ENCODE data around the gene TACR2. TPM values are rescaled to one million over a fixed set of nuclear protein-coding genes. Genes with fewer than 3 reads are reported as not detected.
A peak's percentile ranks its signal among the peaks of the same experiment; 100 is the strongest.

The TACR2 gene
- total RNA-seq, 2 donors from 2014 or later, result not detected

DNA sequence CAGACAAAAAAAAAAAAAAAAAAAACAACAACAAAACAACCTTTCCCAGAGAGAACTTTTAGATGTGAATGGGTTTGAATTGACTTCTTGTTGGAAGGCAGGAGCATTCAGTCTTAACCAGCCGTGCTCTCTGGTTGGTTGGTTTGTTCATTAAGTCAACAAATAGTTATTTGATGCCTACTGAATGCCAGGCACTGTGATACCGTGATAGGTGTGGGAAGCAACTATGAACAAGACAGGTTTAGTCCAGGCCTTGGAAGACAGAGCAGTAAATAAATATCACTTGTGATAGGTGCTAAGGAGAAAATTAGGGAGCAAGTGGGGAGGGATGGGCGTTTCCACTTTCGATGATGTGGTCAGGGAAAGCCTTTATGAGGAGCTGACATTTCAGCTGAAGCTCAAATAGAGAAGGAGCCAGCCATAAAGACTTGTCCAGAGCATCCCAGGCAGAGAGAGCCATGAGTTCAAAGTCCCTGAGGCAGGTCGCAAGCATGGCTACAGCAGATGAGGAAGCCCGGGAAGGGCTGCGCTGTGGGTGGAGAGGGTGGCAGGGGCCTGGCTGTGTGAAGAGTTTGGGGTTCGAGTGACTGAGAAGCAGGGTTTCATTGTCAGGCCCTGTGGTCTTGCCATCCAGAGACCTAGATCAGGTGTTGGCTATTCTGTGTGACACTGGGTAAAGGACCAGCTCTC is 42.5 kb upstream of the TACR2 start:
- TF ChIP-seq, protein P1, sequence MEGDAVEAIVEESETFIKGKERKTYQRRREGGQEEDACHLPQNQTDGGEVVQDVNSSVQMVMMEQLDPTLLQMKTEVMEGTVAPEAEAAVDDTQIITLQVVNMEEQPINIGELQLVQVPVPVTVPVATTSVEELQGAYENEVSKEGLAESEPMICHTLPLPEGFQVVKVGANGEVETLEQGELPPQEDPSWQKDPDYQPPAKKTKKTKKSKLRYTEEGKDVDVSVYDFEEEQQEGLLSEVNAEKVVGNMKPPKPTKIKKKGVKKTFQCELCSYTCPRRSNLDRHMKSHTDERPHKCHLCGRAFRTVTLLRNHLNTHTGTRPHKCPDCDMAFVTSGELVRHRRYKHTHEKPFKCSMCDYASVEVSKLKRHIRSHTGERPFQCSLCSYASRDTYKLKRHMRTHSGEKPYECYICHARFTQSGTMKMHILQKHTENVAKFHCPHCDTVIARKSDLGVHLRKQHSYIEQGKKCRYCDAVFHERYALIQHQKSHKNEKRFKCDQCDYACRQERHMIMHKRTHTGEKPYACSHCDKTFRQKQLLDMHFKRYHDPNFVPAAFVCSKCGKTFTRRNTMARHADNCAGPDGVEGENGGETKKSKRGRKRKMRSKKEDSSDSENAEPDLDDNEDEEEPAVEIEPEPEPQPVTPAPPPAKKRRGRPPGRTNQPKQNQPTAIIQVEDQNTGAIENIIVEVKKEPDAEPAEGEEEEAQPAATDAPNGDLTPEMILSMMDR (conservative IDR thresholded peaks at IDR 0.05), result no peak
- no peak for DNase-seq
- Mint-ChIP-seq H3K9me3 (no peaks in the 10 kb centered on the region), H3K4me1 (no peaks in the 10 kb centered on the region), H3K27me3 (ENCODE audit: insufficient read depth) (peaks cover 3% of the 10 kb centered on the region), H3K27ac (no peak overlapping the region), H3K4me3 (no peak overlapping the region), H3K36me3 (ENCODE audit: low read depth) (no peaks in the 10 kb centered on the region)
- no peaks in the 10 kb centered on the region for H3K36me3 ChIP-seq (ENCODE audit: control insufficient read depth, insufficient read depth, low read length)
- no peaks in the 10 kb centered on the region for H3K27me3 ChIP-seq (ENCODE audit: control insufficient read depth, insufficient read depth, low read length, poor library complexity, severe bottlenecking)
- H3K4me1 ChIP-seq (ENCODE audit: control insufficient read depth, insufficient read depth, low read length), result peaks cover 2% of the 10 kb centered on the region
- no peaks in the 10 kb centered on the region for H3K9me3 ChIP-seq (ENCODE audit: control insufficient read depth, low read length)
- 65 to 68% methylated on average over 7 to 8 of the region's 8 CpGs for WGBS, 2 experiments (ENCODE audit: insufficient coverage in 1 of 2, insufficient read length in 1 of 2)
- H3K27ac ChIP-seq (ENCODE audit: low read depth, low read length), result no peak overlapping the region
- H3K9ac ChIP-seq (ENCODE audit: extremely low read depth, low read length, poor library complexity, severe bottlenecking), result no peak overlapping the region
- H3K4me3 ChIP-seq (ENCODE audit: low read length), result no peak overlapping the region

DNA sequence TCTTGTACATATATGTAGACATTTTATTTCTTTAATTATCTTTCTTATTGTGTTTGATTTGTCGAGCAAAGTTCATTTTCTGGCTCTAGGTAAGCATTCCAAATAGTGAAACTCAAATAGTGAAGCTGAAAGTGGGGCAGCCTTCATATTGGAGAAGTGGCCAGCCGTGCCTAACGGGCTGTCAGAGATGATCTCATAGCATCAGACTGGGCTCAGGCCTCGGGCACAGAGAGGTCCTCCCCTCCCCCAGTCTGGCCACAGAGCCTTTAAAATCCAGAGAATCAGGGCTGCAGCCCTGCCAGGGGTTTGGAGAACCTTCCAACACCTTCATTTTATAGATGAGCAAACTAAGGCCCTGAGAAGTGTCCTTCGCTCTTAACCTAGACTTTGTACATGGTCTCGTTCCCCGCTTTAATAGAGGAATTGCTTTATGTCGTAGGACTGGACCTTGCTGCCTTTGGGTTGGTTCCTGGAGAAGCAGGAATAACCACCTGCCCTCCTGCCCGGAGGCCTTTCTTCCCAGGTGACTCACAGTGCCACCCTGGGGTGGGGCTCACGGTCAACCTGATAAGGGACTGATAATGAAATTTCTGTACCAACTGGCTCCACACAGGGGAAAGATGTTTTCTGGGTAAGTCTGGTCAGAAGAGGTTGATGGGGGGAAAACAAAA is 41.8 kb upstream of the TACR2 start:
- peaks cover 2% of the 10 kb centered on the region for H3K4me1 ChIP-seq (ENCODE audit: control insufficient read depth, insufficient read depth, low read length)
- Mint-ChIP-seq H3K4me3 (no peak overlapping the region), H3K27ac (no peak overlapping the region), H3K36me3 (ENCODE audit: low read depth) (no peaks in the 10 kb centered on the region), H3K27me3 (ENCODE audit: insufficient read depth) (peaks cover 10% of the 10 kb centered on the region), H3K4me1 (no peaks in the 10 kb centered on the region), H3K9me3 (no peaks in the 10 kb centered on the region)
- peak; percentile 32 for DNase-seq
- no peaks in the 10 kb centered on the region for H3K36me3 ChIP-seq (ENCODE audit: control insufficient read depth, insufficient read depth, low read length)
- peaks cover 6% of the 10 kb centered on the region for H3K27me3 ChIP-seq (ENCODE audit: control insufficient read depth, insufficient read depth, low read length, poor library complexity, severe bottlenecking)
- H3K9me3 ChIP-seq (ENCODE audit: control insufficient read depth, low read length), result no peaks in the 10 kb centered on the region
- H3K9ac ChIP-seq (ENCODE audit: extremely low read depth, low read length, poor library complexity, severe bottlenecking), result no peak overlapping the region
- WGBS, 2 experiments (ENCODE audit: insufficient coverage in 1 of 2, insufficient read length in 1 of 2), result 85 to 93% methylated on average over 9 to 10 of the region's 10 CpGs
- H3K27ac ChIP-seq (ENCODE audit: low read depth, low read length), result no peak overlapping the region
- H3K4me3 ChIP-seq (ENCODE audit: low read length), result no peak overlapping the region
- TF ChIP-seq, protein P1 (conservative IDR thresholded peaks at IDR 0.05), result no peak

DNA sequence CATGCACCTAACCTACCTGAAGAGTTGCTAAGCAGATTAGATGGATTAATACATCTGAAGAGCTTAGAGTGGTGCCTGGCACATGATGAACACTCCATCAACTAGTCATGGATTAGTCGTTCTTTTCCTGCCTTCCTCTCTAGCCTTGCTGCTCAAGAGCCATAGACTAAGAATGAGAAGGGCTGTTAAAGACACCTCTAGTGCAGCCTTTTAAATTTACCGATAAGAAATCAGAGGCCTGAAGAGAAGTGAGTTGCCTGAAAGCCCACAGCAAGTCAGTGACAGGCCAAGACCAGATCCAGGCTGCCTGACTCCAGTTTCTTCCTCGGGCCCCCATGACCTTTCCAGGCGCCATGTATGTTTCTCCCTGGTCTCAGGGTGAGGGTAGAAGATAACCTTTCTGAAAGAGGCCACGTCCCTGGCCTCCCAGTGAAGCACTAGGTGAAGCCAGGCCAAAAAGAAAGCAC is 41.1 kb upstream of the TACR2 start:
- H3K27ac Mint-ChIP-seq, result no peak overlapping the region
- WGBS, 2 experiments (ENCODE audit: insufficient coverage in 1 of 2, insufficient read length in 1 of 2), result 89 to 91% methylated on average over 4 to 5 of the region's 5 CpGs
- Histone ChIP-seq H3K4me1 (ENCODE audit: control insufficient read depth, insufficient read depth, low read length) (peaks cover 2% of the 10 kb centered on the region), H3K36me3 (ENCODE audit: control insufficient read depth, insufficient read depth, low read length) (no peaks in the 10 kb centered on the region), H3K27me3 (ENCODE audit: control insufficient read depth, insufficient read depth, low read length, poor library complexity, severe bottlenecking) (peaks cover 14% of the 10 kb centered on the region), H3K9ac (ENCODE audit: extremely low read depth, low read length, poor library complexity, severe bottlenecking) (no peak overlapping the region), H3K27ac (ENCODE audit: low read depth, low read length) (no peak overlapping the region), H3K9me3 (ENCODE audit: control insufficient read depth, low read length) (no peaks in the 10 kb centered on the region), H3K4me3 (ENCODE audit: low read length) (no peak overlapping the region)
- H3K27me3 Mint-ChIP-seq (ENCODE audit: insufficient read depth), result peaks cover 18% of the 10 kb centered on the region
- H3K9me3 Mint-ChIP-seq, result no peaks in the 10 kb centered on the region
- DNase-seq, result peak; percentile 22
- no peak overlapping the region for H3K4me3 Mint-ChIP-seq
- H3K36me3 Mint-ChIP-seq (ENCODE audit: low read depth), result no peaks in the 10 kb centered on the region
- no peaks in the 10 kb centered on the region for H3K4me1 Mint-ChIP-seq
- TF ChIP-seq, protein P1 (conservative IDR thresholded peaks at IDR 0.05), result no peak
